IMR-90 (cell line): ENCODE data around the gene RYR3.

Experiments
- POLR2A ChIP-seq: IDR thresholded peaks from 2 replicates; pipeline ENCODE4 v1.6.1; 2012; ENCODE audit warnings: mild to moderate bottlenecking, low read depth, low read length
- TF ChIP-seq, protein P1 (sequence below): fragments of 150-350 bp; IDR thresholded peaks from 2 replicates; pipeline ENCODE4 v1.6.1; 2017; ENCODE audit warnings: mild to moderate bottlenecking, antibody characterized with exemption, low read length, low read depth

DNA sequence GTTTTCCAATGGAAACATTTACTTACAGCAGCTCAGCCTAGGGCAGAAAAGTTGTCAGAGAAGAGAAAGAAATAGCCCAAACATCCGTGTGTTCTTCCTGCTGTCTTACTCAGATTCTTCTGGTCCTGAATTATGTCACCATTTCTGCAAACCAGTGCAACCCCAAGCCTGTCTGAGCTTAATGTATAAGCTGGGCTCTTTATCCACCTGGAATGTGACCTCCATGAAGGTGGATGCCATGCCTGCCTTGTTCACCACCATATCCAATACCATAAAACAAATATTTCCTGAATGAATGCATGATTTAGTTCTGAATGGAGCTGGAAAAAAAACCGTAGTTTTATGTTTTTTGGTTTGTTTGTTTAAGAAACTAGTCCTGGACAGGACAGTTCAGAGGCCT lies 150.9 kb downstream of the RYR3 start:
- no peak for TF ChIP-seq POLR2A
- TF ChIP-seq, protein P1, sequence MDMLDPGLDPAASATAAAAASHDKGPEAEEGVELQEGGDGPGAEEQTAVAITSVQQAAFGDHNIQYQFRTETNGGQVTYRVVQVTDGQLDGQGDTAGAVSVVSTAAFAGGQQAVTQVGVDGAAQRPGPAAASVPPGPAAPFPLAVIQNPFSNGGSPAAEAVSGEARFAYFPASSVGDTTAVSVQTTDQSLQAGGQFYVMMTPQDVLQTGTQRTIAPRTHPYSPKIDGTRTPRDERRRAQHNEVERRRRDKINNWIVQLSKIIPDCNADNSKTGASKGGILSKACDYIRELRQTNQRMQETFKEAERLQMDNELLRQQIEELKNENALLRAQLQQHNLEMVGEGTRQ, result no peak
